Subcutaneous adipose tissue (tissue), 4 donors: ENCODE data around the gene GTF2H3. TPM values are rescaled to one million over a fixed set of nuclear protein-coding genes. Genes with fewer than 3 reads are reported as not detected.

Experiments used
- total RNA-seq, 4 donors: library from RNA; depleted of rRNA; stranded (reverse); fragments of >200 nt; gene quantifications; one replicate each; pipeline ENCODE4 v1.1.0, GENCODE V29; 2016
- TF ChIP-seq, protein P1 (sequence below): fragments of 450-650 bp; IDR thresholded peaks from one replicate; pipeline ENCODE4 v1.5.1; 2016; ENCODE audit warnings: low read depth, mild to moderate bottlenecking, control low read depth, antibody characterized with exemption, moderate library complexity

GTF2H3 gene
- total RNA-seq, 4 donors from 2014 or later: 14.3 to 32.1 (median 18.9) TPM

DNA sequence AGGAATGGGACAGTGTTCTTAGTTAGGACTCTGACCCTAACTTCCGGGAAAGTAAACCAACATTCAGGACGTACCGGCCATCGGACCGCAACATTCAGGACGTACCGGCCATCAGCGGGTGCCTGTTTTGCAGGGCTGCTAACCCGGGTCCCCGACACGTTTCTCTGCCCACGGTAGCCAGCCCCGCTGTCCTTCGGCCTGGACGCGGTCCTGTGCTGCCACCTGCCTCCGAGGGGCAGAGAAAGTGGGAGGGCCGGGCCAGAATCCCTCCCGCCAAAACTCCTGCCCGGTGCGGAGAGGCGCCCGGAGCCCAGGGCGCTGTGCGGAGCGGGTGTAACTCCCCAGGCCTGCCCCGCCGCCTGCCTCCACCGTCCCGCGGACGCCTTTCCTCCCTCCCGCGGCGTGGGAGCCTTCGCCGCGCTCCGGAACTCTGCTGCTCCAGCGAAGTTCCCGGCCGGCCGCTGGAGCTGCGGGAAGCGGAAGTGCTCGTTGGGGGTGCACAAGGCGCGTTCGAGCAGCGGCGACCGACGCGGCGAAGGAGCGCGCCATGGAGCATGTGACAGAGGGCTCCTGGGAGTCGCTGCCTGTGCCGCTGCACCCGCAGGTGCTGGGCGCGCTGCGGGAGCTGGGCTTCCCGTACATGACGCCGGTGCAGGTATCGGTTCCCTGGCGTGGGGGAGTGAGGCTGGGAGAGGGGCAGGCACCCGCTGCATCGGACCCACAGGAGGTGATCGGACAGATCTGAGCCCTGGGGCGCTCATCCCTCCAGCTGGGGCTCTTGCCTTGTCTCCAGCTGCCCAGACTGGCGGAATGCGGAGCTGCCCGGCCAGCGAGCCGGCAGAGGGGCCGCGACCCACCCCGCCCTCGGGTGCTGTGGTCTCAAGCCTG lies 31.8 kb upstream of the GTF2H3 start, which contains the start of gene DDX55:
DDX55 (plus strand) TSS at position 498 of the 888 bp plus-strand sequence; CDS start at position 548, 50 bp downstream.
- TF ChIP-seq, protein P1, sequence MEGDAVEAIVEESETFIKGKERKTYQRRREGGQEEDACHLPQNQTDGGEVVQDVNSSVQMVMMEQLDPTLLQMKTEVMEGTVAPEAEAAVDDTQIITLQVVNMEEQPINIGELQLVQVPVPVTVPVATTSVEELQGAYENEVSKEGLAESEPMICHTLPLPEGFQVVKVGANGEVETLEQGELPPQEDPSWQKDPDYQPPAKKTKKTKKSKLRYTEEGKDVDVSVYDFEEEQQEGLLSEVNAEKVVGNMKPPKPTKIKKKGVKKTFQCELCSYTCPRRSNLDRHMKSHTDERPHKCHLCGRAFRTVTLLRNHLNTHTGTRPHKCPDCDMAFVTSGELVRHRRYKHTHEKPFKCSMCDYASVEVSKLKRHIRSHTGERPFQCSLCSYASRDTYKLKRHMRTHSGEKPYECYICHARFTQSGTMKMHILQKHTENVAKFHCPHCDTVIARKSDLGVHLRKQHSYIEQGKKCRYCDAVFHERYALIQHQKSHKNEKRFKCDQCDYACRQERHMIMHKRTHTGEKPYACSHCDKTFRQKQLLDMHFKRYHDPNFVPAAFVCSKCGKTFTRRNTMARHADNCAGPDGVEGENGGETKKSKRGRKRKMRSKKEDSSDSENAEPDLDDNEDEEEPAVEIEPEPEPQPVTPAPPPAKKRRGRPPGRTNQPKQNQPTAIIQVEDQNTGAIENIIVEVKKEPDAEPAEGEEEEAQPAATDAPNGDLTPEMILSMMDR: no peak

DNA sequence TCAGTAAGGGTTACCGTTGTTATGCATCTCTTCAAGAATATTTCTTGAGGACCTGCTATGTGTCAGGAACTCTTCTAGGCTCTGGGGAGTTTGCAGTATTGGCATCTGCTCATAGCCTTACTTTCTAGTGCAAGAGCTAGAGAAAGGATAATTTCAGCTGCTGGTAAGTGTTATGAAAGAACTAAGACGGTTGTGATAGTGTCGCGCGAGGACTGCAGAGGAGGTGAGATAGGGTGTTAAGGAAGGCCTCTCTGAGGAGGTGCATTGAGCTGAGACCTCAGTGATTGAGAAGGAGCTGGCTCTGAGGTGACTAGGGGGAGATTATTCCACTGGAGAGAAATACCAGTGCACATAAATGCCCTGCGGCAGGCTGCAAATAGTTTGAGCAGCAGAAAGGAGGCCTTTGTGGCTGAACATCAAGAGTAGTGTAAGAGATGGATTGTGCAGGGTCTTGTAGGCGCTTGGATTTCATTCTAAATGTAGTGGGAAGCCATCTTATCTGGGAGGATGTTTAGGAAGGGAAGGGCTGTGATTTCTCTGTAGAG lies 30.9 kb upstream of the GTF2H3 start:
- TF ChIP-seq, protein P1: no peak

DNA sequence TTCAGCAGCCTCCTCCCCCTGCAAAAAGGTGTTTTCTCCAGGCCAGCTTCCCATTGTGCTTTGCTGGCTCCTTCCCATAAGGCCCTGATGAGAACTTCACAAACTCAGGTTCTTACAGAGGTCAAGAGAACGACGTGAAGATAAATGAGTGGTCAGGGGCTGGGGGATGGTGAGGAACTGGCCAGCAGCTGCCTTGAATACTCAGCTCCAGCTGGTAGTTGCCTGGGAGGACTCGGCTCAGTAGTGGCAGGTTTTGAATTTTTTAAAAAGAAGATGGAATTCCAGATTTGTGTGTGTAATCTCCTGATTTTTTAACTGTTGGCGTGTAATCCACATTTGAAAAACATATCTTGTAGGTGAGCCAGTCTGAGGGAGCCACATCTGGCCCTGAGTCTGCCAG lies 25.9 kb upstream of the GTF2H3 start:
- TF ChIP-seq, protein P1: no peak

DNA sequence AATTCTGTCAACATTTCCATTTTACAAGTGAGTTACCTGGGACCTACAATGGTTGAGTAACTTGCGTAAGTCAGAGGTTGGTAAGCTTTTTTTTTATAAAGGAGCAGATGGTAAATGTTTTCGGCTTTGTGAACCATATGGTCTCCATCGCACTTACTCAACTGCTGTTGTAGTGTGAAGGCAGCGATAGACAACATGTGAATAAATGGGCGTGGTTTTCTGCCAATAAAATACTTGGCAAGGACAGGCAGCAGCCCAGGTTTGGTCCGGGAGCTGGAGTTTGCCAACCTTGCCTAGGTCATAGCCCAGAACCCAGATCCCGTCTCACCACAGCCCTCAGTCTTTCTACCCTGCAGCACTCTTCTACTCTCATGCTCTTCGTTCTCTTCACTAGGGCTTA lies 25.4 kb upstream of the GTF2H3 start:
- TF ChIP-seq, protein P1: no peak

DNA sequence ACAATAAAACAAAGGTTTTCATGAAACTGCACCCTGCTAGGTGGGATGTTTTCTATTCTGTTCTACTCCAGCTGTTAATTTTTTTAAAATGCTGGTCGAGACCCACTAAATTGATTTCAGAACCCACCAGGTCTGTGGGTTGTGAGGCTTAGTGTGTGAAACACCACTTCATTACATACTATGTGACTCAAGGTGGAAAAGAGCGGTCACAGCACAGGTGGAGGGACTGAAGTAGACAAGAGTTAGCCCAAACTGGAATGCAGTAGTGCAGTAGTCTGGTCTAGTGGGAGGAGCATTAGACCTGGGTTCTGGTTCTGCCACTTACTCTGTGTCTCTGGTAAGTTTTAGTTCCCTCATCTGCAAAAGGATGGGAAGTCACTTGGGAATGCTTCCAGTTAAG lies 19.5 kb upstream of the GTF2H3 start:
- TF ChIP-seq, protein P1: no peak

DNA sequence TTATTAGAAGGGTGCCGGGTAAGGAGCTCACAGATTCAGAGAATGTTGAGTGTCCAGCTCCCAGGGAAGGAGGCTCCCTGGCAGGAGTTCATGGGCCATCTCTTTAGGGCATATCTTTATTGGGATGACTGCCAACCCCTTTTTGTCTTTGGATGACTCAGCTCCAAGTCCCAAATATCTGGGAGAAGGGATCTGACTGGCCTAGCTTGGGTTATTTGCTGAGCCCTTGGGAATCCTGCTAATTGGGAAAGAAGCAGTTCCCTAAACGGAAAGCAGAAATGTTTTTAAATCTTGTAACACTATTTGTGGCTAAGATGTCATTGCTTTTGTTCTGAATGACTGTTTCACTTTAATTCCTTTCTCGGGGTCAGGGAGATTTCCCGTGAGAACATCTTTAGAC lies 19.1 kb upstream of the GTF2H3 start:
- TF ChIP-seq, protein P1: no peak

DNA sequence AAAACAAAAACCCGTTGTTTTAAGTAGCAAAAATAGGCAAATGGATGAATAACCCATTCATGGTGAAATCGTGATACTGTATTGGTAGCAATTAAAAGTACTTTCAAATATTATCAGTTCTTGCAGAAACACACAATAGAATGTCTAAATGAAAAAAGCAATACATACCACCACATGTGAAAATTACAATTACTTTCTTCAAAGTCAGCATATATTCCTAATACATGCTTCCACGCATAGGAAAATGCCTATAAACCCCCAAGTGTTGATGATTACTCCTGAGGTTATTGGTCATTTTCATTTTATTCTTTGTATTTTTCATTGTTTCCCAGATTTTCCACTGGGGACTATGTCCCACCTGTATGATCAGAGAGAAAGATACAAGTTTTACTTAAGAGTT lies 16.5 kb upstream of the GTF2H3 start:
- TF ChIP-seq, protein P1: no peak
